IPS DF 4.7 (cell line): Measurements from ENCODE around the gene MR1.

Experiments
- DNase-seq: peaks from one replicate; pipeline ENCODE4 v3.0.0-alpha.2; 2013; ENCODE audit warnings: low spot score; ENCODE audit errors: extremely low read depth

MR1 gene

DNA sequence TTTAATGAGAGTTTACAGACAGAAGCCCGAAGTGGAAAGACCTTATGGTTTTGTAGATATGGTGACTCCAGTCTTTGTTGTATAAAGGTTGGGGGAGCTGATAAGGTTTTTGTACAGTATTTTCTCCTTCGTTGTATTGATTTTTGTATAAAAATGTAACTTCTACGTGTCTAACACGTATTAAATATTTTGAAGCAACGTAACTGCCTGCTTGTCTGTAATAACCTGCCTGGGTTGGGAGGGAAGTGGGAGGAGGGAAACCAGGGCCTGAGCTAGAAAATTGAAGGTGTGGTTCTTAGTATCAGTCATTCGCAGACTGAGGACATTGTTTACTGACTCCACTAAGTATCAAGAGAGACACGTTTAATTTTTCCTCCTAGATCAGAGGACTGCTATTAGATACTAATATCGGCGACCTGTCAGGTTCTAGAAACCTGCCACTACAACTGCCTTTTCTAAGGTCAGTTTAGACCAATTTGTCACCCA, 56.9 kb downstream of the MR1 start:
- DNase-seq: no peak

DNA sequence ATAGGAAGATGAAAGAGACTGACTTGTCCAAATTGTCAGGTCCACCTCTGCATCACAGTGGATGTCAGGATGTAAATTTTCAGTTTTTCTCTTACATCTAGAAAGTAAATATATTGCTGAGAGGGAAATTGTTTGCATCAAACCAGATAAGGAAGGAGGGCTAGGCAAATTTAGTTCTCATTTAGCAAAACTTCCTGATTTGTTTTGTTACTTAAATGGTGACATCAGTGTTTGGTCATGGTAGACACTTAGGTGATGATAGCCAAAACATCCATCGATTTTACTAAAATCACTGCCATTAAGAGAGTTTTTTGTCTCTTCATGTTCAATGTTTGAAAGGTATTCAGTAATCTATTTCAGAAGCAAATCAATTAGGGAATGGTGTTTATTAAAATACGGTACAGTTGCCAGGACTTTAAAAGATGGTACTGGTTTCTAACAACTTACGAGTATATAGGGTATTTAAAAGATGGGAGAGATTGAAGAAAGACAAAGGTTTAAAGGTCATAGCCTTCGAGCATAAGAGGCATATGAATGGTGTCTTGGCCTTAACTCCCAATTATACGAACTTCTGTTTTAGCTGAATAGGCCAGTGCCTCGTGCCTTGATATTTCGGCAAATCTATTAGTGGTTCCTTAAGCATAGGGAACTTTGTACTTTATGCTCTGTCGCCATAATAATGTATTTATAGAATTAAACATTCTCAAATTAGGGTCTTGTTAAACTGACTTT, 57.7 kb downstream of the MR1 start:
- no peak for DNase-seq

DNA sequence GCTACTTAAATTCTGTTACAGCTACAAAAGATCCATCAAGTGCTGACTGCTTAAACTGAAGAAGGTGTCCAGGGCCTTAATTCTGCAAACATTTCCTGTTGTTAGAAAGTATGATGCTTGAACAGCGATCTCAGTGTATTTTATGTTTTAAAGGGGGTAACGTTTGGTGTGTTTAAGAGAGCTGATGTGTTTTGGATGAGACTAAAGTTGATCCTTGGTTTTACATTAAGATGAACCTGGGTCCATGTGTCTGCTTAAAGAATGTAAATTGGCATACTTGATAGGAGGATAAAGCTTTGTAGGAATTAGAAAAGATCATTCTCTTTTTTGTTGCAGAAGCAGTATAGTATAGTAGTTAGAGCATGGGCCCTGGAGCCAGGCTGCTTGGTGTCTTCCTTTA, 58.3 kb downstream of the MR1 start:
- no peak for DNase-seq

DNA sequence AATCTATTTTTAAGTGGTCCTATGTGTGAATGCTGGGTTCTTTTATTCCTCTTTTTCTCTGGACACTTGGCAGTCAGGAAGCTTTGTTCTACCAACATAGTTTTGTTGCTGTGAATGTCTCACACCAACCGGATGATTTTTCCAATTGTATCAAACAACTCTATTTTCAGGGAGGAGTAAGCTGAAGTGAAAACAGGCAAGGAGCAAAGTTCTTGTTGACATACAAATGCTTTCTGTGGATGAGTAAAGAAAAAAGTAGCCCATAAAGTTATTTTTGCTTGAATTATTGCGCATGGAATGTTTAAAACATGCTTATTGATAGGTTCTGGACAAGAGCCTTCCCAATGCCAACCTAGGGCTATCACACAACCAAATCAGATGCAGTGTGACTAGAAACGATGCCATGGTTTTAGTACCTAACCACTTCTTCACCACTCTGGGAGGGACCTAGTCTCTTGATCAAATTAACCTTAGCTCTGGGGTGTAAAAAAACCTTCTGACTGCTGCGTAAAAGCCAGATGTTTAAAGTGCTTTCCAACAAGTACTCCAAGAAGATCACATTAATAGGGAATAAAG, 59.2 kb downstream of the MR1 start:
- no peak for DNase-seq

- DNase-seq: no peak
These were observed 60.8 kb downstream of the MR1 start for GRCh38 chr1:181094416-181095212.

DNA sequence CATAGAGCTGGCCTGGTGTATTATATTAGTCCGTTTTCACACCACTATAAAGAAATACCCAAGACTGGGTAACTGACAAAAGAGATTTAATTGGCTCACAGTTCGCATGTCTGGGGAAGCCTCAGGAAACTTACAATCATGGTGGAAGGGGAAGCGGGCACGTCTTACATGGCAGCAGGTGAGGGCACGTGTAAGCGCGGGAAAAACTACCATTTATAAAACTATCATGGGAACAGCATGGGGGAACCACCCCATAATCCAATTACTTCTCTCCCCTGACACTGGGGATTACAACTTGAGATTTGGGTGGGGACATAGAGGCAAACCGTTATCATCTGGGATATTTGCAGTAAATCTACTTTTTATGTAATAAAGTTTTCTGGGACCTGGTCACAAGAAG, 61.5 kb downstream of the MR1 start:
- DNase-seq: no peak

GRCh38 chr1:181095763-181096184, 62.0 kb downstream of the MR1 start:
- DNase-seq: no peak

- DNase-seq: no peak
These were observed 63.5 kb downstream of the MR1 start for GRCh38 chr1:181097242-181097641.

DNA sequence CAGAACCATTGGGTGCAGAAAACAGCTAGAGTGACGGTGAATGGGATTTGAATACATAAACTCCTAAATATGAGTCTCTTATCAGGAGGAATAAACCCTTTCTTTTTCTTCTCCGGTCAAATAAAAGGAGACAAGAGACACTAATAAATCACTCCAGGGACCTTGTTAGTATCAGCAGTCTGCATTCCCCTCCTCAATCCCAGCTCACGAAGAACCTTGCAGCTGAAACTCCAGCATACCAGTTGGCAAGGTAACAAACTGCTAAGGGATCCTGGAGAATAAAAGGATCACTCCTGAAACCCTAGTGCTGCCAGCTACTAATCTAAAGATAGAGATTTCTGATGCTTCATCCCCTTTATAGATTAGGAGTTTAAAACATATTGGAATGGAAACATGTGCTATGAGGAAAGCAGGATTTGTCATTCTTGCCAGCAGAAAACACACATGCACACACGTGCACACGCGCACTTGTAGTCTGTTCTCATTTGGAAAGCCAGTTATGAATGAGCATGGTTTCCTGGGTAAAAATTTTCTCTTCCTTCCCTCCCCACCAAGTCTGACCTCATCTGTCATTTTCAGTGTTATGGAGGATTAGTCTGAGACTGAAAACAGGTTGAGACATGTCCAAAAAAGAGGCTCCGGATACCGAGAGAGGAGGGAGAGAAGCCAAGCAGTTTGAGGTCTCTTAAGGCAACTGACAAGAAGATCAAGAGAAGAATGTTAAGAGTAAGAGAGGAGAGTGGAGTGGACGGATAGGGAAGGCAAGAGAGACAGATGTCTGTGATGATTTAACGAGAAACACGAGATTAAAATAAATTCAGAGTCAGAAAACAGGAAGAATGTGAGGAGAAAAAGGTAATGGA, 65.6 kb downstream of the MR1 start:
- DNase-seq: no peak

- no peak for DNase-seq
These were observed 66.5 kb downstream of the MR1 start for GRCh38 chr1:181100015-181100905.

DNA sequence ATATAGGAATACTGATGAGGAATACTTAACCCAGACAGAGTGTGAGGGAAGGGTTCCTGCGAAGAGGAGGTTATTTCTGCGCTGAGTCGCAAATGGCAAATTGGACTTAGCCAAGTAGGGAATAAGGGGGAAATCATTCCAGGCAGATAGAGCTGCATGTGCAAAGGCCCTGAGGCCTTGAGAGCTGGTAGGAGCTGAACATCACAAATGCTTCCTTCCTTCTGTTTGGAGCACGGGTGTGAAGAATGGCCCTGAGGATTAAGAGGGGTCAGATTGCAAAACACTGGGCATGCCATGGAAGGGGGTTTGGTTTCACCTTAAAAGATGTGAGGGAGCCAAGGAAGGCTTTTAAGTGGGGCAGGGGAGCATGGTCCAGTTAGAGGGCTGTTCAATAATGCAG, 67.2 kb downstream of the MR1 start:
- DNase-seq: no peak

DNA sequence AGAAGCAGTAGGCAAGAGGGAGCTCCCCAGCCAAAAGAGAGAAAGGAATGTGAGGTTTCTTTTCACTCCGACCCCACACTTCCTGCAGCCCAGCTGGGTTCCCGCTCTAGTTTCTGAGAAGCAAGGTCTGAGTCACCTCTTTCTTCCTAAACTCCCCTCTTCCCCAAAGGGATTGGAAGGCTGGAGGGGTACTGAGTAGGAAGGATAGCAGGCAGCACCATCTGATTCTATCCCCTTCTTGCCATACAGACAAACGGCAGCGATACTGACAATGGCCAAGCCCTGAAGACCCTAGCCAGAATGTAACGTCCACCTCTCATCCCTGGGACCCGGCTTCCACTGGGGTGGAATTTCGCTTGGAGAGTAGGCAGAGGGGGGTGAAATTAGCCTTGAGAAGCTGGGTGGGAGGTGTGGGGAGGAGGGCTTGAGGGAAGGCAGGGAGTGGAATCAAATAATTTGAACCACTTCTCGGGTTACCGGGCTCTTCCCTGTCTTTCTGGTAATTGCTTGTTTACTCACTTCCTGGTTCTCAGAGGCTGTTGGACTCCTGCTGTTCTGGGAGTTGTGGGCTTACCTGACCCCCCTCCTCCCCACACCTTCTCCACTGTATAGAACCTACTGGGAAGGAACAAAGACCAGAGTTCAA, 67.9 kb downstream of the MR1 start:
- DNase-seq: peak; percentile 82

GRCh38 chr1:181102841-181103240, 69.1 kb downstream of the MR1 start:
- DNase-seq: no peak

- no peak for DNase-seq
These were observed 69.6 kb downstream of the MR1 start for GRCh38 chr1:181103399-181103798.

DNA sequence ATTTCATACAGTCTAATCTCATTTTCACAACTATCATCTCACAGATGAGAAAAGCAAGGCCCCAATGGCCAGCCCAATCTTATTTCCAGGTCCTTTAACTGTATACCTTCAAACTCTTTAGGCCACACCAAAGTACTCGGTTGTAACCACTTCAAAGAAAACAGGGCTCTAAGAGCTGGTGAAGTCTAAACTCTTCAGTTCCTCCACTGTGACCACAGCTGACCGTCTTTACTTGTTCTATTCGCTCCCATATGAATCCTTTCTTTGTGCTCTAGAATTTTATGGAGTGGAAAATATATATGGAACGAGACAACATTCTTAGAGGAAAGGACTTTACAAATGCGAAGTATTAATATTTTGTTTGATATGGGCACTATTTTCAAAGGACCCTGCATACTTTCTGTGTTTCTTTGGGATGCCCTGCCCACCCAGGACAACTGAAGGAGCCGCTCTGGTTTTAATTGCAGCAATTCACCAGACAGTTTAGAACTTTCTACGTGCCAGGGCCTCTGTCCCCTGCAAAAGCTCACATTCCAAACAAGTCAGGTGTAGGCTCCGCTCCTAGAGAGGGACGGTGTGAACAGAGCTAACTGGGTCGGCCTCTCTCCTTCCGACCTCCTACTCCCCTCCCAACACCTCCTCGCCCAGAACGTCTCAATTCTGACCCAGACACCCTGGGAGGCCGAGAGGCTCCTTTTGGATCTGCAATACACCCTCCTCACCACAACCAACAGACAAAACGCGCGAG, 70.4 kb downstream of the MR1 start:
- no peak for DNase-seq

- no peak for DNase-seq
These were observed 71.0 kb downstream of the MR1 start for GRCh38 chr1:181104790-181105133.

- no peak for DNase-seq
These were observed 71.6 kb downstream of the MR1 start for GRCh38 chr1:181105134-181106021.

GRCh38 chr1:181106022-181106312, 72.2 kb downstream of the MR1 start:
- DNase-seq: no peak

DNA sequence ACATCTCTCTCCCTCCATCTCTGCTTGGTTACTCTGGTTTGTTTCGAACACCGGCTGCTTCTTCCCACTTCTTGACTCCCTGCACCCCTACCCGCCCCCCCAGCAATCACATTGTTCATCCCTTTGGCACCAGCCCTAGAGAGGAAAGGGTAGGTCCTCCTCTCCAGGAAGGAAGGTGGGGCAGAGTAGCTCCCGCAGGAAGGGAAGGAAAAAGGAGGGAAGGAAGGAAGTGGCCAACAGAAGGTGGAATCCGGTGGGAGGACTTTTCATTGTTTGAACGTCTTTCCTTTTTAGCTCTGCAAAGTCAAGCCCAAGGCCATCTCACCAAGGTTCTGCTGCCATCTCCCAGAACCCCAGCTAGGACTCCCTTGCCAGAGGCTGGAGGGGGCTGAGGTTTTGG, 72.7 kb downstream of the MR1 start:
- no peak for DNase-seq
